ENCODE results near the gene DLGAP1. TPM values are rescaled to one million over a fixed set of nuclear protein-coding genes. Genes with fewer than 3 reads are reported as not detected.

DLGAP1 gene
- total RNA-seq, 1 donor from 2014 or later: 0.52 TPM

DNA sequence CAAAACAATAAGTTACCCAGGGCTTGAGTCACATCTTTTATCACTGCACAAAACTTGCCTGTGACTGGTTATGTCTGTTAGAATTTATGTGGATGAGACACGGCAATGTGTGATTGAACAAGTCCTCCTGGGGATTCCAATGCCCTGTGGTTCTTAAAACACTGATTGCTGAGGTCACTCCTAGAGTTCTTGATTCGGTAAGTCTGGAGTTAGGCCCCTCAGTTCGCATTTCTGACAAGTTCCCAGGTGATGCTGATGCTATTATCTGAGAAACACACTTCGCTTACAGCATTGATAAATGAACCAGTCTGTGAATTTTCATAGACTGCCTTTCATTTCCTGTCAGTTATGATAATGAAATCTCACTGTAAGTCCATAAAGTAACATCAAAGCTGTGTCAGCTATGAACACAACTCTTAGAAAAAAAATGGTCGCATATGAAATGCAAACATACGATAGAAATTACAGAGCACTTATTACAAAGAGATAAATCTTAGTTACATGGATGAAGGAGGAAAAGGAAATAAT, 214.0 kb downstream of the DLGAP1 start:
- no peak for DNase-seq (ENCODE audit: low spot score)

- no peak for DNase-seq (ENCODE audit: low spot score)
These were observed 216.1 kb downstream of the DLGAP1 start for GRCh38 chr18:4238966-4239365.

DNA sequence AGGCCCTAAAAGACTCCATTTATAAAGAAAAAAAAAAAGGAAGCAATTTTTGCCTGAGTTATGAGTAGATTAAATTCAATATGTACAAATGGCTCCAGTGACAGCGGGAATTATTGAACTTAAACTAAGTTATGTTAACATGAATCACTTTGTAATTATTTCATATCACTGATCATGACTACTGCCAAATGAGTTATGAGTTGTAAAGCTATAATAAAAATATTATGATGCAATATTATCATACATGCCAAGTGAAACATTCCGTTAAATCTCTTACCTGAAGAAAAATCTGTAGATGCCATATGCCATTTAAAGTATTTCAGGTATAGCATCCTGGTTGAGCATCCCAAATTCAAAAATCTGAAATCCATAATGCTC, 217.5 kb downstream of the DLGAP1 start:
- no peak for DNase-seq (ENCODE audit: low spot score)

GRCh38 chr18:4236940-4237663, 218.0 kb downstream of the DLGAP1 start:
- no peak for DNase-seq (ENCODE audit: low spot score)

DNA sequence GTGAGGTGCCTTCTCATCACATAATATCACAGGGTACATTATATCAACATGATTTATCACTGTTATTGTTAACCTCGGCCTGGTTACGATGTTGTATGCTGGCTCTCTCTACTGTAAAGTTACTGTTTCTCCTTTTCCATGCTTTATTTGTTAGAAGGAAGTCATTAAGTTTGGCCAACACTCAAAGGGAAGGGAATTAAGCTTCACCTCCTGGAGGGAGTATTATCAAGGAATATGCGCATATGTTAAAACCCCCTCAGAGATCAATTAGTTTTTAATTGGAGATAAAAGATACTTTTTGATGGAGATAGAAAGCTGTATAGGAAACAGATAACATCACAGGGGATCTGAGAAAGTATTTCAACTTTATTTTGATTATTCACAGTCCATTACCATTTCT, 221.6 kb downstream of the DLGAP1 start:
- no peak for DNase-seq (ENCODE audit: low spot score)

- DNase-seq (ENCODE audit: low spot score): no peak
These were observed 222.5 kb downstream of the DLGAP1 start for GRCh38 chr18:4232656-4233055.

GRCh38 chr18:4231260-4231659, 223.8 kb downstream of the DLGAP1 start:
- DNase-seq (ENCODE audit: low spot score): no peak

DNA sequence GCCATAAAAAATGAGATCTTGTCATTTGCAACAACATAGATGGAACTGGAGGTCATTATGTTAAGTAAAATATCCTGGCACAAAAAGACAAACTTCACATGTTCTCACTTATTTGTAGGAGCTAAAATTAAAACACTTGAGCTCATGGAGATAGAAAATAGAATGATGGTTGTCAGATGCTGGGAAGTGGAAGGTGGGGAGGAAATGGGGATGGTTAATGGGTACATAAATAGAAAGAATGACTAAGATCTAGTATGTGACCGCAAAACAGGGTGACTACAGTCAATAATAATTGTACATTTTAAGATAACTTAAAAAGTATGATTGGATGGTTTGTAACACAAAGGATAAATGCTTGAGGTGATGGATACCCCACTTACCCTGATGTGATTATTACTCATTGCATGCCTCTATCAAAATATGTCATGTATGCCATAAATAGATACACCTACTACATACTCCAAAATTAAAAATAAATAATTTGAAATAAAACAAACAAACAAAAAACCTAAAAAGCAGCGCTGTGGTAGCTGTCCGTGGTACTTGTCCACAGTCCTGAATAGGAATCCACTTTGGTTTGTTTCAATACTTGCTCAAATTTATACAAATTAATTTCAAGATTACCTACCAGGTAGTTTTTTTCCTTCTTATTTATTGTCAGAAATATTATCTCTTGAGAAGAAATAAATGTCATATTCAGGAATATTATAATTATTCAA, 224.5 kb downstream of the DLGAP1 start:
- no peak for DNase-seq (ENCODE audit: low spot score)

DNA sequence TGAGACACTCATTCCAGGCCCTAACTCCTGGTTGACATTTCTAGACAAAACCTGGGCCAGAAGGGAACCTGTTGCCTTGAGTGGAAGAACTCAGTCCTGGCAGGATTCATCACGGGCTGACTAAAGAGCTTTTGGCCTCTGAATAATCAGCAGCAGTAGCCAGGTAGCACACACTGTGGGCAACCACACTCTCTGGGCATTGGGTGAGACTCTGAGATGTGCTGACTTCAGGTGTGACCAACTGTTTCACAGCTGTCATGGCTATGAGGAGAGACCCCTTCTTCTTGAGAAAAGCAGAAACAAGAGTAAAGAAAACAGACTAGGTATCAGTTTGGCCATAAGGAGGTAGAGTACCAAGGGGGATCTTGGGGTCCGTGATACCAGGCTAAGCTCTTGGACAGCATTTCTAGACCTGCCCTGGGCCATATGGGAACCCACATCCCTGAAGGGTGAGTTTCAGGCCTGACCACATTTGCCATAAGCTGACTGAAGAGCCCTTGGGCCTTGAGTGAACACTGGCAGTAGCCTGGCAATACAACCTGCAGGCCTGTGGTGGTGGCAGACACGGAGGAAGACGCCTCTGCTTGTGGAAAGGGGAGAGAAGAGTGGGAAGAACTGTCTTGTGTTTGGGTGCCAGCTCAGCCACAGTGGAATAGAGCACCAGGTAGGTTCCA, 230.9 kb downstream of the DLGAP1 start:
- no peak for DNase-seq (ENCODE audit: low spot score)

- DNase-seq (ENCODE audit: low spot score): no peak
These were observed 243.8 kb downstream of the DLGAP1 start for GRCh38 chr18:4211111-4211837.

GRCh38 chr18:4208366-4208765, 246.7 kb downstream of the DLGAP1 start:
- no peak for DNase-seq (ENCODE audit: low spot score)

GRCh38 chr18:4207383-4207985, 247.6 kb downstream of the DLGAP1 start:
- no peak for DNase-seq (ENCODE audit: low spot score)

GRCh38 chr18:4204438-4204720, 250.7 kb downstream of the DLGAP1 start:
- DNase-seq (ENCODE audit: low spot score): no peak

GRCh38 chr18:4203568-4204437, 251.3 kb downstream of the DLGAP1 start:
- DNase-seq (ENCODE audit: low spot score): no peak

DNA sequence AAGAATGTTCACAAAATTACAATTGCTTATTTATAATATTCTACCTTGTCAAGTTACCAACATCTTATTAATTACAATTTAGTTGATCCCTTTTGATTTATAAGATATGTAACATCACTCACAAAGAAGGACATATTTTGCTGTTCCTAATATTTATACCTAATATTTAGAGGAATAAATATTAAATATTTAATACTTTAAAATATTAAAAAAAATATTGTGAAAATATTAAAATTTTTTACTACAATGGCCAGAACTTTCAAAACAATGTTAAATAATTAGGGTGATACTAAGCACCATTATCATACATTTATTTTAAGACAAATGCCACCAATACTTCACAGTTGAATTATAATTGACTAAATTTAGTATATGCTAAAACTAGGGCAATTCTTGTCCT, 254.7 kb downstream of the DLGAP1 start:
- no peak for DNase-seq (ENCODE audit: low spot score)

DNA sequence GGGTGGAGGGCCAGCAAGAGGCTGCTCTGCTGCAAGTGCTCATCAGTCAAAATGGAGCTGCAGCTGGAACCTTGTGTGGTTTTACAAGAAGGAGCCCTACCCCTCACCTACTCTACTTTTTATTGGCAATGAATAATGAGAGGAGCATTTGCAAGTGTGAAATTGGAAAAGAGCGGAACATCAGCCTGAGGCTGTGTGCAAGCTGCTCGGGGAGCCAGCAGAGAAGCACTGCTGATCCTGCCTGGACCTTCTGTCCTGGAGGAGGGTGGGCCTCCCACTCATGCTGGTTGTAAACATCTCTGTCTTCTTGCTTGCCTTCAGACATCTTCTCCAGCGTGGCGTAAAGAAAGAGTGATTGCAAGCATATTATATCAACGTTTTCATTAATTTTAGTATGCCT, 256.2 kb downstream of the DLGAP1 start:
- no peak for DNase-seq (ENCODE audit: low spot score)

GRCh38 chr18:4196351-4196750, 258.8 kb downstream of the DLGAP1 start:
- no peak for DNase-seq (ENCODE audit: low spot score)

DNA sequence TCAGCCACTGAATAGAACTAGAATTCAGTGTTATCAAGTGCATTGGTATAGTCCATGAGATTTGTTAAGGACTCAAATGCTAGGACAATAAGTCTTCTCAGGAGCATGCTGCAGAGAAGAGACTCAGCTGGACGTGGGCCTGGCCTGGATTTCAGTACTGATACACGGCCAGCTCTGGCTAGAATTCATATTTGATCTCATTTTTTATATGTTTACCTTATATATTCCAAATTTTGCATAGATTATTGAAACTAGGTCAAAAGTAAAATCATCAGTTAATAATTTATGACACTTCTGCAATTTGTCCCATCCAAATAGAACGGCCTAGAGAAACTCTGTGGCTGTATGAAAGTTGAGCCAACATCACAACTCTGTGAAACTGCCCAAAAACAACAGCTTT, 262.0 kb downstream of the DLGAP1 start:
- DNase-seq (ENCODE audit: low spot score): no peak

DNA sequence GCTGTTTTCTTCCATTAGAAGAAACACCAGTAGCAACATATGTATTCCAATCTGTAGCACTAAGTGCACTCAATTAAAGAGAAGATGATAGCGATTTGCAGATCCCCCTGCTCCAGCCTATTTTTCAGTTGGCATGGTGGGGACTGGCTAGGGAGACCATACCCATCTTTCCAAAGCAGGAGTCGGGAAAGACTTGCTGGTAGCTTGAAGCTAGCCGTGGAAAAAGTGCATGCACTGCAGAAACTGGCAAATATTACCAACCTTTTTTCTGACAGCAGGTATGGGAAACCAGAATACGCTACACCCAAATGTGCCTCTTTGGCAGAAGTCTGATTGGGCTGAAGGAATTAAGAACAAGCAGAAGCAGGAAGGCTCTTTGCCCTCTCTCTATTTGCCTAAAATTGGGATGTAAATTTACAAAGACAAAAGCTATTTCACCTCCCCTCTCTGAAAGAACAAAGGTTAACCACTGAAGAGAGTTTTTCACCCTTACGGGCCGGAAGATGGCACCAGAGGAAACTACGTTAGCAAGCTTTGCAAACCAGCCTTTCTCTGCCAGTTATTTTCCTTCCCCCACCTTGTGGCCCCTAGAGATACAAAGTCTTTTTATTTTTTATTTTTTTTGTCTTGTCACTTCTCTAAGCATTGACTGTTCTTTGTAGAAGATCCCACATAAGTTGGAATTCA, 273.1 kb downstream of the DLGAP1 start:
- DNase-seq (ENCODE audit: low spot score): no peak

- DNase-seq (ENCODE audit: low spot score): no peak
These were observed 274.0 kb downstream of the DLGAP1 start for GRCh38 chr18:4181086-4181485.
